Pulmonary artery endothelial cell (primary cell): Measurements from ENCODE around the gene RPS6KA3. TPM values are rescaled to one million over a fixed set of nuclear protein-coding genes. Genes with fewer than 3 reads are reported as not detected.

Experiments
- DNase-seq: peaks from one replicate; pipeline ENCODE4 v3.0.0-alpha.2; 2011; ENCODE audit warnings: low read depth, low spot score
- total RNA-seq: library from RNA; depleted of rRNA; stranded (reverse); fragments of >200 nt; gene quantifications from 2 replicates; pipeline ENCODE4 v1.2.3, GENCODE V29; 2014

Gene RPS6KA3
- total RNA-seq, 1 donor from 2014 or later, result 90.6 TPM

DNA sequence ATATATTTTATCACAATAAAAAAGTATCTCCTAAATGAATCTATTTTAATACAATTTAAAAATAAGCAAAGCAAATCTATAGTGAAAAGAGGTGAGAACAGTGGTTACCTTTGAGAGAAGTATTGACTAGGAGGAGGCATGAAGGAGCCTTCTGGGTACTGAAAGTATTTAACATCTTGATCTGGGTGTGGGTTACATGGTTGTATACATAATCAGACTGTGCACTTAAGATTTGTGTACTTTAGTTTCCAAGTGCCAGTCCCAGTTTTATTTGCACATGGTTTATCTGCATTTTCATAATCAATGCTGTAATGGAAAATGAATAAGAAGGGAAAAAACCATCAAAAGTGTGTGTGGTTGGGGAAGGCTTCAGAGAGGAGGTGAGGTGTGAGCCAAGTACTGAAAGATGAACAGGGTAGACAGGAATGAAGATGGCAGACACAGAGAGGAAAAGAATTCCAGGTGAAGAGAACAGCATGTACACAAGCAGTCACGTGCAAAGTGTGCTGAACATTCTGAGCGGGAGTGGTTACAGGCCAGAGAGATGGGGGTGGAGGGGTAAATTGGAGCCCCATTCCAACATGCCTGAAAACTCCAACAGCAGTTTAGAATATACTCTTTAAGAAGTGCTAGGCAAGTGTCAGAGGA is 164.7 kb downstream of the RPS6KA3 start:
- no peak for DNase-seq

Other genes starting within 250 kb of the RPS6KA3 start
- 0.04 and 0.07 TPM in 2 replicates for gene MAP7D2, start 150.0 kb downstream of the RPS6KA3 start, total RNA-seq
- gene EIF1AX, start 125.1 kb downstream of the RPS6KA3 start, total RNA-seq, result 31.5 and 36.7 TPM in 2 replicates